HT-29 (cell line): ENCODE data around the gene FAM107A. TPM values are rescaled to one million over a fixed set of nuclear protein-coding genes. Genes with fewer than 3 reads are reported as not detected.
A peak's percentile ranks its signal among the peaks of the same experiment; 100 is the strongest.
"Not testable (repeated sequence)": the region's sequence is repeated elsewhere in the genome, so short reads cannot be mapped to it uniquely, and the experiment has no call there.

Experiments used
- DNase-seq: peaks from one replicate; pipeline ENCODE4 v3.0.0-alpha.2; 2015; ENCODE audit warnings: low spot score
- total RNA-seq: library from RNA; depleted of rRNA; stranded (reverse); fragments of >200 nt; shearing (Covaris generic); gene quantifications from 2 replicates; pipeline ENCODE4 v1.2.3, GENCODE V29; 2014

Gene FAM107A
- total RNA-seq, 1 experiment from 2014 or later, result 0.10 TPM

DNA sequence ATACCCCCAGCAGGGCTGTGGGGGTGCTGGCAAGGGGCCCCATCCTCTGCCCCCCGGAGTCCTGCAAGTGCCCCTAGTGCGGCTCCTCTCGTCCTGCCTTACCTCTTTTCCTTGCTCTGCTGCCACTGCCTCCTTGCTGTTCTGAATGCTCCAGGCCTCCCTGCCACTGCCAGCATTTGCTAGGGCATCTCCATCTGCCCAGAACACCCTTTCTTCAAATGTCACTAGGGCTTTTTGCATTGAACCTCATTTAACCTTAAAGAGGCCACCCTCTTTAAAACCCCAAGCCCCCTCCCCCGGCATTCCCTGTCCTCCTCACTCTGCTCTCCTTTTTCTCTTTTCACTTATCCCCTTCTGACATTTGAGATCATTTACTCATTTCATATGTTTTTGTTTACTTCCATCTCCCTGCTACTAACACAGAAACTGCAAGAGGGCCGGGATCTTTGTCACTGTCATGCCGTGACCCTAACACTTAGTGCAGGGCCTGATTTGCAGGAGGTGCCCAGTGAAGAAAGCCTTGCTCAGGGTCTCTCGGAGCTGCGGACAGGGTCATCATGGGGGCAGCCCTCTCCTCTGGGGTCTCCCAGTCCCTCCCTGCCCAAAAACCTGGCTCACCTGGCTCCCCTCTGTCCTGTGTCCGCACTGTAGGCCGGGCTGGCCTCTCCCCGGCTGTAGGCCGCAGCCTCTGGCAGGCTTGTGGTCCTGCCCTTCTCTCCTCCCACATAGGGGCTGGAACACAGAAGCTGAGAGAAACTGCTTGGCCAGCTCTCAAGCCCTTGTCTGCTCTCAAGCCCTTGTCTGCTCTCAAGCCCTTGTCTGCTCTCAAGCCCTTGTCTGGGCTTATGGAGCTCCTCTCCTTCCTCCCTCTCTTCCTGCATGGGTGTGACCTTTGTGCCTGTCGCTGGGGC, 40.4 kb downstream of the FAM107A start, which contains the start of gene ACOX2:
TSS of gene ACOX2 (minus strand) at position 690 of the 911 bp plus-strand sequence. CDS start 2,084 bp downstream, outside the sequence.
- no peak for DNase-seq

DNA sequence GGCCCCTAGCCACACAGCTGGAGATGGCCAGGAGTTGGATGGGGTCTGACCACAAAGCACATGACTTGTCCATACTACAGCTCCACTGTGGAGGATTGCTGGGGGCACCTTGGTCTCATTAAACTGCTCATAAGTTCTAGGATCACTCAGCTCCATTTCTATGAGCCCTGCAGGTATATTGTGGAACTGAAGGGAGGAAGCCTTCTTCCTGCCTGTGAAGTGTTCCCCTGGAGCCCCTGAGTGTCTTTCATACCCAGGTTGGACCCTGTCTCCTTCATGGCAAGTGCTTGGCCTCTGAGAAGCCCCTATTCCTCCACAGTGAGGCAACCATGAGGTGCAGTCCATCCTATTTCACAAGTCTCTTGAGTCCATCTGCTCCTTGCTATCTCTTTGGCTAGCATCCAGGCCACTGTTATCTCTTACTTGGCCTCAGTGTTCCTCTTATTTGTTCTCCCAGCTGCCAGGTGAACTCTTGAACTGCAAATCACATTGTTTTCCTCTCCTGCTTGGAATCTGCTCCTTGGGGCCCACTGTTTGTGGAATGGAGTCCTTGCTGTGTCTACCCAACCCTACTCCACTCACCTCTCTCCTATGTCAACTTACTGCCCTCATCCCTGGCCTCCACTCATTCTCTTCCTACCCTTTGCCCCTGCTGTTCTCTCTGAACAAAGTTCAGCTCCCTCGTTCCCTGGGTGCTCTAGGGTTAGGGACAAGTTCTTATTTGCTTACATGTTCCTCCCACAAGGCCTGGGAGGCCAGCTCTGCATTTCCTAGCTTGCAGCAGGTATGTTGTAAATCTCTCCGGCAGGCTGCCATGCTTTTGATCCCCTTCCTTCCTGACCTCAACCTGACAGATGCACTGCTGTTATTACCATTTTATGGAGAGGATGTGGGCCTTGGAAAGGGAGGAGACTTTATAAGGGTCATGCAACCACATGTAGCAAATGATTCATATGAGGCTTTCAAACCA, 41.4 kb downstream of the FAM107A start:
- DNase-seq, result no peak

DNA sequence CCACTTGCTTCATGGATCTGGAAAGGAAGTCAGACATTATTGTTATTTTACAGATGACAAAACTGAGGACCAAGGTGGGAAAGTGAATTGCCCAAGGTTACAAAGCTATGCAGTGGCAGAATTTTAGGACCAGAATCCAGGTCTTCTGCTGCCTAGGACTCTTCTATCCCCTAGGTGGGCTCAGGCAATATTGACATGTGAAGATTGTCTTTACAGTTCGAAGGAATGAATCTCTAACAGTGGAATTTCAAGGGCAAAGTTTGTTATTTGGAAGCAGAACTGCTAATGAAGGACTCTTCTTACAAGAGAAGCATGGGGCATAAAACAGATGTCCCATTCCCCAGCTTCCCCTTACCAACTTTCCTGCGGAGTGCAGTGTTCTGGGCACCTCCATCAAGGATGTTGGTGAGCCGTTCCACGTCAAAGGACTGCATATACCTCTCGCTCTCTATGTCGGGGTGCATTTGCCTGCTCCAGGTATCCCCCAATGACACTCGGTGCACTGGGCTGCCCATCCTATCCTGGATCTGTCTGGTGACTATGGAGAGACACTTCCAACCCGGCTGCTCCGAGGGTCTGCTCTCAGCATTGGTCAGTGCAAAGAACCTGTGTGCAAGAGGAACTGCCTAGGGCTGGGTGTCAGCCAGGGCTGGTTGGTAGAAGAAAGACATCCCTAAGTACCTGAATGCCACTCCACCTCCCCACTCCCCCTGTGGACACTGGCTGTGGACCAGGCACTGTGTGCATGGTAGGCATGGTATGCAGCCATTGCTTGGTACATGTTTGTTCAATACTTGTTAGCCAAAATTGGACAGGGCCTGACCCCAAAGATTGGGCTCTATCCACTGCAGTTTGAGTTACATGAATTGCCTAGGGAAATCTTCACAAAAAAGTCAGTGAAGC, 42.3 kb downstream of the FAM107A start:
- DNase-seq, result no peak

DNA sequence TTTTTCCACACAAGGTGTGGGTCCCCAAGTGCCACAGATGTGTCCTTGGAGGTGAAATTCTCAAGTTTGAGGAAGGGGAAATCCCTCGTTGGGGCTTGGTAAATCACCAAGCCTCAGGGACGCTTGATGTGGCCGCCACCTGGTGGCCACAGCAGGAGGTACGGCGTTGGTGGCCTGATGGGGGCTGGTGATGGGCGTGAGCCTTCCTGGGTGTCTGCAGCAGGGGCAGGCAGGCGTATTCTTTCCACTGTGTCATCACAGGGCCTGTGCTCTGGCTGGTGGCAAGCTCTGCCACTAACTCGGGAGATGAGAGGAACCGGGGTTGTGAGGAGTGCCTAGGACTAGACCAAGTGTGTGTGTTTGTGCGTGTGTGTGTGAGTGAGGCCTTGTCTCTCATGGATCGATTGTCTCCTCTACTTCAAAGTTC, 44.4 kb downstream of the FAM107A start:
- DNase-seq, result peak; percentile 61

DNA sequence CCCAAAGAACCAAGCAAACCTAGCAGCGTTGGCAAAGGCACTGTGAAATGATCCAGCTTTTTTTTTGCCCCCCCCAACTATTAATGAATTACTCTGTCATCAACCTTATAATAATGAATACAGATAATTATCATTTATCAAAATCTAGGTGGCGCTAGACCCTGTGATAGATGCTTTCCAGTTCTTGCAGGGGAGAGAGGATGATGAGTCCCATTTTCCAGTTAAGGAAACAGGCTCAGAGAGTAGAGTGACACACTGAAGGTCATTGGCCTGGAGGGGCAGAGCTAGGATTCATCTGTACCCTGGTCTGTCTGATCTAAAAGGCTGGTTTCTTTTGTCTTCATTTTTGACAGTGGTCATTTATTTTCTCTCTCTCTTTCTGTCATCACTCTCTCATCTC, 45.2 kb downstream of the FAM107A start:
- no peak for DNase-seq

DNA sequence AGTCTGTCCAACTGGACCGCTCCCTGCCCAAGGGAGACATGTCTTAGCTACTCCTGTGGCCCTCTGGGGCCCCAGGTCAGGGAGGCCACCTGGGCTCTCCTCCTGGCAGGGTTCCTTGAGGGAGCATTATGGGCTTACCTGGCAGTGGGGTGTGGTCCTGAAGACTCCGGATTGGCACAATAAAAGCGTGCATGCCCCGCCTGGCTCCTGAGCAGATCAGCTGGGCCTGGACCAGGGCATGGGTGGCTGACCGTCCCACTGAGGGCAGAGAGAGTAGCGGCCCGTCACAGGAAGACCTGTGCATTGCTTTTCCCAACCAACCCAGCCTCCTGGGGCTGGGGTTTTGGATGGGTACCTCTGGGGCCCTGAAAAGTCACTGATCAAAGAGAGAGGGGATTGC, 45.6 kb downstream of the FAM107A start:
- DNase-seq, result no peak

DNA sequence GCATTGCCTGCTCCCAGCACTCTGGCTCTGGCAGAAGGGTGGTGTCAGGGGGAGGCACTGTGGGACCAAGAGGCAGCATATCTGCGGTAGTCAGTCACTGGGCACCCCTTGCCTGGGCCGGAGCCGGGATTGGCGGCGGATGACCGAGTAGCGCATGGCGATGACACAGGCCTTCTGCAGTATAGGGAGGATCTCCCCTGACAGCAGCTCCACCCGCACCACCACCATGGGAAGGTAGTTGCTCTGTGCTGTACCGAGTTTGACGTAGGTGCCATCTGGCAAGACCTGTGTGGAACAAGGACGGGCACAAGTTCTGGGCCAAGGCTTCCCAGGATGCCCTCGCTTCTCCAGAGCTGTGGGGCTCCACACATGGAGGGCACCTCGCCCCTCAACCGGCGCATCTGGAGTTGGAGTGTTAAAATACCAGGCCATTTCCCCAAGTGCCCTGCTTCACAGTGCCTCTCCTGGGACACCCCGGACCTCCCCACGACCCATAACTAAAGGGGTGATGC, 46.8 kb downstream of the FAM107A start:
- no peak for DNase-seq

DNA sequence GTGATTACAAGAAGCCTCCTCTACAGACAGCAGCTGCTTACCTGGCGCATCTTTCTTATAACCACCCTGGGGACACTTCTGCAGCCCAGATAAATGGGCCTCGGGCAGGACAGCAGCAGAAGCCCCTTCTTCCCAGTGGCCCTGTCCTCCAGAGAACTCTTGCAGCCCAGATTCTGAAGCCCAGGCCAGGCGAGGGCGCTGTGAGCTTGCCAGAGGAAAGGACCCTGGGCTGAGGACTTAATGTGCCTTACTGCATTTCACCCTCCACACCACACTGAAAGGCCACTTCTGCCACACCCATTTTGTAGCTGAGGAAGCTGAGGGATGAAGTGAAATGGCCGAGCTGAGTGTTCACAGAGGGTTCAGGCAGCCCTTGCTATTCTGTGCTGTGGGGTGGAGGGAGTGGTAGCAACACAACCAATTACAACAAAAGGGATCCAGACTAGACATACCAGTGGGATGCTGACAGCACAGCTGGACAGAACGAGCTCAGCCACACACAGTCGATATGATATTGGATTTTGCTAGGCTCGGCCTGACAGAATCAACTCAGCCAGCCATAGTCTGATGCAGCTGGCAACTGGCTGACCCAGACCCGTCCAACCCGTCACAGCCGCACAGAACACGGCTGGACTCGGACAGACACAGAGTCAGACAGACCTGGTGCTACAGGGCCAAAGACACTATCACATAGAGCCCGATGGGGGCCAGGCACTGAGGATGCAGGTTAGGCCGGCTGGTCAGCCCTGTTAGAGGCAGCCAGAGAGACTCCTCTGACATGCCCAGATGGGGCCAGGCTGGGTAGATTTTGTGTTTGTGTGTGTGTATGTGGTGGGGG, 47.5 kb downstream of the FAM107A start:
- DNase-seq, result peak; percentile 16

DNA sequence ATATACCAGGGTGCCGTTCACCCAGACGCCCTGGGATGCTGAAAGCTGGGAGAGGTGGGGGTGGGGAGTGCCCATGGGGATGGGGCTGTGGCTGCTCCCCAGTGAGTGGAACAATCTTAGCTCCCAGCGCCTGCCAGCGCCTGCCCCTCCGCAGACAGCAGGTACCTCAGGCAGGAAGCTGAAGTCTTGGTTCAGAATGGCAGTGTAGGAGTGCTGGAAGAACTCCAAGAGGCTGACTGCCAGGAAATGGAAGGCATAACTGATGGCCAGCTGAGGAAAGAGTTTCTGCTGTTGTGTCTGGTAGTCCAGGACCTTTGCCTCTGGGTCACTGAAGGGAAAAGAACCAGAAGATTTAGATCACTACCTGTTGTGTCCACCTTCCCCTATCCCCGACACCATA, 48.6 kb downstream of the FAM107A start:
- DNase-seq, result no peak

DNA sequence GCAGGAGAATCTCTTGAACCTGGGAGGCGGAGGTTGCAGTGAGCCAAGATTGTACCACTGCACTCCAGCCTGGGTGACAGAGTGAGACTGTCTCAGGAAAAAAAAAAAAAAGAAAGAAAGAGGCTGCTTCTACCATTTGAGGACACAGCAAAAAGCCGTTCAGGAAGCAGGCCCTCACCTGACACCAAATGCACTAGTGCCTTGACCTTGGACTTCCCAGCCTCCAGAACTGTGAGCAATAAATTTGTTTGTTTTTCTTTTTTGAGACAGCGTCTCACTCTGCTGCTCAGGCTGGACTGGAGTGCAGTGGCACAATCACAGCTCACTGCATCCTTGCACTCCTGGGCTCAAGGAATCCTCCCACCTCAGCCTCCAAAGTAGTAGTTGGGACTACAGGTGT, 49.8 kb downstream of the FAM107A start:
- DNase-seq, result not testable (repeated sequence)

DNA sequence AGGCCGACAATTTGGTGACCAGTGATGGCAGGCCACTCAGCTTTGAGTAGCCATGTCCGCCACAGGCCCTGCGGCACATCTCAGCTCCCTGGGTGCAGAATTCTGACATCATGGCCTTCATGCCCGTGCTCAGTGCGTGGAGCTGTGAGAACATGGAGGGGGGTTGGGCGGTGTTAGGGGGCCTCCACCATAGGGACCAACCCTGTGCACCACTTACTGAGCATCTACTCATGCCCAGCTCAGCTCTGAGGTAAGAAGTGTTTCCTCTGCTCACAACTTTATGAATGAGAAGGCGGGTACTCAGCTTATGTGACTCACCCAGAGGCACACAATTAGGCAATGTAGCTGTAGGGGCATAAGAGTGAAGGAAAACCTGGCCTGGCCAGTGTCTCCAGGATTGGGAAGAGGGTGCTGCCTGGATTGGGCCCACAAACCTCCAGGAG, 50.7 kb downstream of the FAM107A start:
- DNase-seq, result no peak

DNA sequence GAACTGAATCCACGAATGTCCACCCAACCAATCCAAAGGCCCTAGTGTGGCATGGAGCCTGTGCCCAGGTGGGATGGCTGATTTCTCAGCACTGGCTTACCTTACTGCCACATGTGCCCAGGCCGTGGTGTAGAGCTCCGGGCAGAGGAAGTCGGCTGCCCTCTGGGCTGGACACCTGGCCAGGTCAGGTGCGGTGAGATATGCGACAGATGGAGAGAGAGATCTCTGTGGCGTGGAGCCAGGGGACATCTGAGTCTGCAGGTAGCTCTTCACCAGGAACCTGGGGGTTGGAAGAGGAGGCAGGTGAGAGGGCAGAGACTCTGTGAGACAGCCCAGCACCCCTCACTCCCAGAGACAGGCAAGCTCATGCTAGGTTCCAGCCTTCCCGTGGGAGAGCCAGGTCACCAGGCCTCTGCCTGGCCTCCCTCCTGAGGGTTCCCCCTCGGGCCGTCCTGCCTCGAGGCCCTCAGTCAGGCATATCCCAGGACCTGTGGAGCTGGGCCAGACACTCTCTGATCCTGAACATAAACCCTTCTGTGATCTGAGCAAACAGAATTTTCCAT, 52.8 kb downstream of the FAM107A start:
- DNase-seq, result no peak

DNA sequence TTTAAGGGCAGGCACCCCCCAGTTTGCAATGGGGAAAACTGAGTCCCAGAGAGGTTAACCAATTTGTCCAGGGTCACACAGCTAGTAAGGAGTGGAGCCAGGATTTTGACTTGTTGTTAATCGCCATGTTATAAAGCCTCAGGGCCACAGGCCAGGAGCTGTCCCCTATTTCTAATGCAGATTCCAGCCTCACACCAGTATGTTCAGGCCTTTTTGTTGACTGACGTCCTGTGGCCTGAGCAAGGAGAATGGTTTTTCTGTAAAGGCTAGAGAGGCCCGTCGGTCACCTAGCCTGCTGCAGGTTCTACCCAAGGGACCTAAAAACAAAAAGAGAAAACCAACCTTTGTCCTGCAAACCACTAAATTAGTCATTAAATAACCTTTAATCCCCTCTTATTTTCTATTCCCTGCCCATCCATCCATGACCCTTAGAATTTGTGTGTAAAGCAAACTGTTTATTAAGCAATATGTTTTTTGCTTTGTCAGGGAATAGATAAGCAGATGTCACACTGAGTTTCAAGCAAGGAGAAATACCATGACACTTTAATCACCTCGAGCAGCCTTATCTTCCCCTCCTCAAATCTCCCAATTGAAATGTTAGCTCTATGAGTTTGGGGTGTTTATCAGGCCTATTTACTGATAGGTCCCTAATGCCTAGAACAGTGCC, 54.3 kb downstream of the FAM107A start:
- DNase-seq, result no peak

DNA sequence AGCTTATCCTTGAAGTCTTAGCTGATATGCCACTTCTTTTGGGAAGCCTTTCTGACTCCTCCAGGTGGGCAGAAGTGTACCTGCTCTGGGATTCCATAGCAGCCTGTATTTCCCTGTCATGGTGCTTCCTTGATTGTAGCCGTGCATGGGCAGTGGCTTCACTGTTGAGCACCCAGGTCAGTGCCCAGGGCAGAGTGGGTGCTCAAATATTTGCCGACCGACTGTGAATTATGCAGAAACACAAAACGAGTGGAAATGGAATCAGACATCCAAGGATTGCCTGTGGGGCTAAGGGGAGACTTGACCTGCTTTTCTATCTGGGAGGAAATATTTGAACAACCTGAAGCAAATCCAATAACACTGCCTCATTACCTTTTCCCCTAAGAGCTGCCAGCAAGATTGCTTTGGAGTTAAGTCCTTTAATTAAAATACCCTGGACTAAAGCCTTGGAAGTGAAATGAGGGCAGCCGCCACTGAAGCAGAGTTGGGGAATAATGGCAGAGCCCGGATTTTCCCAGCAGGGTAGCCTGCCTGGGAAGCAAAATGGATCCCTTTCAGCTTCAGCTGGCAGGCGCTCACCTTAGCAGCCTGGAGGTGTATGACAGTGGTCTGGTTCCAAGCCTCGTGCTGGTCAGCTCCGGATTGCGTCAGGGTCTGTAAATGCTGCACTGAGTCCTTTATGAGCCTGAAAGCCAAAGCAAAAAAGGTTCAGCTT, 55.1 kb downstream of the FAM107A start:
- DNase-seq, result no peak

DNA sequence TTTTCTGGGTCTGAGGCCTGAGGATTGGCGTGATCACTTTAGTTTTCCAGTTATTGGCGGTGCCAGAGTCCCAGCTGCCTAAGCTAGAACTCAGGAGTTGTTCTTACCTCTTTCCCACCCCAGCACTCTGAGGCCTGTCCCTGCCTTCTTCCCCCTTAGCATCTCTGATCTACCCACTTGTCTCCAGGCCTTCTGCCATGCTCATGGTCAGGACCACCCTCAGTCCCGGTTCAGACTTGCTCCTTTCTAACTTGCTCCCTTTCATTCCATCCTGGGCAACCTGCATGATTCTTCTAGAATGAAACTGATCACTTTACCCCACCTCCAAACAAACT, 55.9 kb downstream of the FAM107A start:
- no peak for DNase-seq

DNA sequence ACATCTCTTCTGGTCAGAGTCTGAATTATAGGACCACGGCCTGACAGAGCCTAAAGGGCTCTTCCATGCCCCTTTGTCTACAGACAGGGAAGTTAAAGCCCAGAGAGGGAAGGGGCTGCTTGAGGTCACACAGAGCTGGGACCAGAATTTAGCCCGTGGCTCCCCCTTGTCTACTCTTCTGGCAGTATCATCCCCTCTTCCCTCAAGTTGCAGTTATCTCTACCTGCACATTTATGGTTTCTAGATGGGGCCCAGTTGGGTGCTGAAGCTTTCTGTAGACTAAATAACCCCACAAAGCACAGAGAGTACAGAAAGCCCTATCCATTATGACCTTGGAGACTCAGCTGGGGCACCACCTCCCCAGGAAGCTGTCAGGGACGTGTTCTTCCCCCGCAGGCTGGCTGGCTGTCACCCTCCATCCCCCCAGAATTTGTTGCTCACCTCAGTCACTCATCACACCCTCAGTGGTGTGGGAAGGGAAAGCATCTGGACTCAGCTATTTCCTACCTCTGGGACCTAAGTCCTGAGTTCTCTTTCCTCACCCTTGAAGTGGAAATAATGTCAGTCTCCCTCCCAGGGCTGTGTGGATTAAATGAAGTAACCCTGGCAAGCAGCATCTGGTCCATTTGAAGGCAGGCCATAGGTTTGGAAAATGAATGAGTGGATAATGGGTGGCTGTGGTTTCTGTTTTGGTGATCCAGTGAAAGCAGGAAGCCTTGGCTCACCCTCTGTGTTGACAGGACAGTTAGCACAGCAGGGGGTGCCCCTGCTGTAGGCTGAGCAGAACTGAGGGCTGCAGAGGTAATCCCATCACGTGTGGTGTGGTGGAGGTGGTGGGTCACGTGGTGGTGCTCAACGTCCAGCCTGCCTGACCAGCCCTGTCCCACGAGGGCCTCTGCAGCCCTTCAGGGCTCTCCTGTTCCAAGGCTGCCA, 56.5 kb downstream of the FAM107A start:
- no peak for DNase-seq

DNA sequence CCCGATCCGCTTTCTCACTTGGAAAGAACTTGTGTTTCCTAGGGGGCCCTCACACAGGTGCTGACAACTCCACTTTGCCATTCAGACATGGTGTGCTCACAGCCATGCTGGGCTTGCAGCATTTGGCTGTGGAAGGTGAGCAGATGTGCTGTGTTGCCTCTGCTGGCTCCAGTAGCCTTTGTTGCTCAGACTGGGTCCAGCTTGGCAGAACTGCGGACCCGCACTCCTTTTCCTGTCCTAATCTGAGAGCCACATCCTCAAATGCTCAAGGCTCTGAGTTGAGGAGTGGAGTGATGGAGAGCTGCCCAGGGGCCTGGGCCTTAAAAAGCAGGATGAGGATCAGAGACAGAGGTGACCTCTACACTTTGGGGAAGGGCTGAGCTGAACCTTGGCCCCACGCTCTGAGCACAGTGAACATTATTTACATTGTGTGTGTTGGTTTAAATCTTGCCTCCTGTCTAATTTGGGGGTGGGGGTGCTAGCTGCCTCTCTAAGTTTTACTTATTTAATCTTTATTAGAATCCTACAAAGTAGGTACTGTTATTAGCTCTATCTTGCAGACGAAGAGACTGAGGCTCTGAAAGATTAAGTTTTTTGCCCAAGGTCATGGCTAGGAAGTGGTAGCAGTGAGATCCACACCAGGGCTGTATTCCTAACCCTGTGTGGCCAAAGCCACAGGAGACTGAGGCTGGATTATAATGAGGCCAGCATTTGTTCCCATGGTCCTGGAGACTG, 57.4 kb downstream of the FAM107A start:
- DNase-seq, result no peak
